ENCODE data around the gene MICAL3.
"Not testable (repeated sequence)": the region's sequence is repeated elsewhere in the genome, so short reads cannot be mapped to it uniquely, and the experiment has no call there.

Gene MICAL3

DNA sequence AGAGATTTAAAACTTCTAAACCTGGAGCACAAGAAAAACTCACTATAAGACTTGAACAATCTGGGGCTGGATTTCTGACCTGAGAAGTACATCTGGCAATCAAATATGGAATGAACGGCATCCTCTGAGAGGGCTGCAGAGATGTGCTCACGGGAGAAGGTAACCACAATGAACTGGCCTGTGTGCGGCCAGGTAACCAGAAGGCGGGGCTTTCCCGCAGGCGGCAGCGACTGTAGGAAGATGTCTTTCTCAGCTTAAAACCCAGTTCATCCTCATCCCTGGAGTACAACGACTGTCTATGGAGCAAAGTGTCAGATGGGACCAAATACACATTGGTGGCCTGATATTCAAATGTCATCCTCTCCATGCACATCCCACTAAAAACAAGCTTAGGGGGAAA, 24.5 kb downstream of the MICAL3 start:
- TF ChIP-seq CTCF (IDR thresholded peaks at IDR 0.05) (no peak), ZFX (IDR thresholded peaks at IDR 0.05; ENCODE audit: borderline replicate concordance) (no peak)
- no peak overlapping the region for H3K27ac ChIP-seq

GRCh38 chr22:17998913-17999312, 25.4 kb downstream of the MICAL3 start:
- TF ChIP-seq ZFX (IDR thresholded peaks at IDR 0.05; ENCODE audit: borderline replicate concordance) (no peak), CTCF (IDR thresholded peaks at IDR 0.05) (no peak)
- H3K27ac ChIP-seq: no peak overlapping the region

DNA sequence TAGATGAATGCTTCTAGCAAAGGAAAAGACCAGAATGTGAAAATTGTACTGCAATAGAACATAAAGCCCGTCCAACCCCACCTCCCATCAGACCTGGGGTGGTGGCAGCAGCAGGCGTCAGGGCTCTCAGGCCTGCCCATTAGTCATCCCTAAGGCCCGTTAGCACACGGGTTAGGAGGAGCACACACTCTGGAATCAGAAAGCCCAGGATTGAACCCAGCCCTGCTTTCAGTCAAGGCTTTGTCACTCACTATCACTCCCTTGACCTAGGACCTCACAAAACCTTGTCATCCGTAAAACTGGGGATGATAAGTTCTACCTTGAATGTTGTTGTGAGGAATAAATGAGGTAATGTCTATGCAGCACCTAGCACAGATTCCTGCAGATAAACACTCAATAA, 26.9 kb downstream of the MICAL3 start:
- no peak overlapping the region for H3K27ac ChIP-seq
- no peak for TF ChIP-seq CTCF (IDR thresholded peaks at IDR 0.05)
- TF ChIP-seq ZFX (IDR thresholded peaks at IDR 0.05; ENCODE audit: borderline replicate concordance): no peak

DNA sequence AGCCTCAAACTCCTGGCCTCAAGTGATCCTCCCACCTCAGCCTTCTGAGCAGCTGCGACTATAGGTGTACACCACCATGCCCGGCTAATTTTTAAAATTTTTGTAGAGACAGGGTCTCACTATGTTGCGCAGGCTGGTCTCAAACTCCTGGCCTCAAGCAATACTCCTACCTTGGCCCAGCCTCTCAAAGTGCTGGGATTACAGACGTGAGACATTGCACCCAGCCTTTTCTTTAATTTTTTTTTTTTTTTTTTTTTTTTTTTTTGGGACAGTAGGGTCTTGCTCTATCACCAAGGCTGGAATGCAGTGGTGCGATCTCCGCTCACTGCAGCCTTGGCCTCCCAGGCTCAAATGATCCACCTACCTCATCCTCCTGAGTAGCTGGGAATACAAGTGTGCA, 29.1 kb downstream of the MICAL3 start:
- not testable (repeated sequence) for H3K27ac ChIP-seq

GRCh38 chr22:17994424-17995108, 29.8 kb downstream of the MICAL3 start:
- no peak overlapping the region for H3K27ac ChIP-seq
- TF ChIP-seq CTCF (IDR thresholded peaks at IDR 0.05): no peak
- no peak for TF ChIP-seq ZFX (IDR thresholded peaks at IDR 0.05; ENCODE audit: borderline replicate concordance)

- H3K27ac ChIP-seq: not testable (repeated sequence)
Measured at GRCh38 chr22:17992976-17993375, 31.4 kb downstream of the MICAL3 start.

DNA sequence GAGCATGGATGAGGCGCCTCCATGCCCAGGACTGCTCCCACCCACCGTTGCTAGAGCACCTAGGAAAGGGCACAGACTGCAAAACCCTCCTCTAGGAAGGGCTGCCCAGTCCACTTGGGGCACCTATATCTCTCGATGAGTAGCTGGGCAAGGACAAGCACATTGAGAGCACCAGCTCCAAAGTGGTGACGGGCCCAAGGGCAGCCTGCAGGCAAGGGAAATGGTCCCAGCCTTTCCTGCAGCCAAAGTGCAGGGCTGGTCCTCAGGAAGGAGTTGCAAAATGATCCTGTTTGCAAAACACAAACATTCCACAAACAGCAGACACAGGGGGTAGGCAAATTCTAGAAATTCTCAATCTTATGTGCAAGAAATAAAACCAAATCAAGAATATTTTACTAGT, 32.4 kb downstream of the MICAL3 start:
- not testable (repeated sequence) for H3K27ac ChIP-seq

DNA sequence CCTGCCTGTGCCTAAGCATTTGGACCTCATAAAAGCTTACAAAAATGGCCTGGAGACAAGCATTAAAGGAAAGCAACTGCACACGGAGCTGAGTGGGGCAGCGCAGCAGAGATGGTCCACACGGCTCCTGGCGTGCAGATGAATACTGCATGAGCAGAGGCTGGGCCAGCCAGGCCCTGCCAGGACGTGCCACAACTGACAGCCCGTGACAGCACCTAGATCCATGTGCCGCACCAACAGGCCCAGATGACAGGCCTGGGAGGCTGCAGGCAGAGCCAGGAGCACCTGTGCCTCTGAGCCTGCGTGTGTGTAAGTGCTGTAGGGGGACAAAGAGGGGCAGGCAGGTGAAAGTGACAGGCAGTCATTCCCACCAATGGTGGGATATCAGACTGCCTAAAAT, 33.4 kb downstream of the MICAL3 start:
- TF ChIP-seq ZFX (IDR thresholded peaks at IDR 0.05; ENCODE audit: borderline replicate concordance) (no peak), CTCF (IDR thresholded peaks at IDR 0.05) (no peak)
- H3K27ac ChIP-seq: no peak overlapping the region

DNA sequence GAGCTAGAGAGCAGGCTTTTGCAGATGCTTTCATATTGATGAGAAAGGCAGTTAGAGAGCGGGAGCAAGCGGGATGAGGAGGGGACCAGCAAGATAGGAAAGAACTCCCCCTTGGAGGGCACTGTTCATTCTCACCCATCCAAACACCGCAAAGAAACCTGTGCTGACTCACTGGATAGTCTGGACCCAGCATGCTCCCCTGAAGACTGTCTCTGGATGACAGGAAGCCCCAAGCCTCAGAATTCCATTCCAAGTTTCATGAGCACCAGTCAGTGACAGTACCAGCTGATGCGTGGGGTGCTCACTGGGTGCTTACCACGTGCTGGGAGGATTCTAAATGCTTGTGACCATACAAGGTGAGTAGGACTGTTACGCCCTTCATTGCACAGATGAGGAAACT, 34.2 kb downstream of the MICAL3 start:
- TF ChIP-seq ZFX (IDR thresholded peaks at IDR 0.05; ENCODE audit: borderline replicate concordance) (no peak), CTCF (IDR thresholded peaks at IDR 0.05) (no peak)
- no peak overlapping the region for H3K27ac ChIP-seq
